KMS-11 (cell line): ENCODE results near the gene PARL.

Source experiments
- H2AFZ ChIP-seq: fragments of 200-600 bp; sonication (generic); 2 replicates; pipeline ENCODE4 v1.6.1; 2016; ENCODE audit warnings: antibody characterized with exemption, mixed run types, low read depth
- H3K27ac ChIP-seq: fragments of 200-600 bp; sonication (generic); 2 replicates; pipeline ENCODE4 v1.6.1; 2016; ENCODE audit warnings: mild to moderate bottlenecking, mixed run types
- H3K27me3 ChIP-seq: fragments of 200-600 bp; sonication (generic); 2 replicates; pipeline ENCODE4 v1.6.1; 2017; ENCODE audit warnings: mild to moderate bottlenecking, low read depth, mixed run types, moderate library complexity; ENCODE audit not compliant: insufficient read depth
- H3K36me3 ChIP-seq: fragments of 200-600 bp; sonication (generic); 2 replicates; pipeline ENCODE4 v1.6.1; 2017; ENCODE audit warnings: mild to moderate bottlenecking, mixed run types; ENCODE audit not compliant: insufficient read depth
- H3K4me1 ChIP-seq: fragments of 200-600 bp; sonication (generic); 2 replicates; pipeline ENCODE4 v1.6.1; 2016; ENCODE audit warnings: mild to moderate bottlenecking, low read depth, mixed run types; ENCODE audit not compliant: poor library complexity, severe bottlenecking
- H3K4me2 ChIP-seq: fragments of 200-600 bp; sonication (generic); 2 replicates; pipeline ENCODE4 v1.7.0; 2016; ENCODE audit warnings: mild to moderate bottlenecking, mixed run types
- H3K4me3 ChIP-seq: fragments of 200-600 bp; sonication (generic); IDR thresholded peaks from 2 replicates; pipeline ENCODE4 v1.6.1; 2017; ENCODE audit warnings: low read depth, low read length, mixed read lengths; ENCODE audit not compliant: insufficient read depth
- H3K79me2 ChIP-seq: fragments of 200-600 bp; sonication (generic); 2 replicates; pipeline ENCODE4 v1.6.1; 2016; ENCODE audit warnings: low read depth, mixed run types; ENCODE audit not compliant: insufficient read depth
- H3K9ac ChIP-seq: fragments of 200-600 bp; sonication (generic); 2 replicates; pipeline ENCODE4 v1.6.1; 2016; ENCODE audit warnings: mild to moderate bottlenecking, mixed run types
- H4K20me1 ChIP-seq: fragments of 200-600 bp; sonication (generic); 2 replicates; pipeline ENCODE4 v1.6.1; 2016; ENCODE audit warnings: mild to moderate bottlenecking, mixed run types; ENCODE audit not compliant: insufficient read depth
- TF ChIP-seq, protein P1 (sequence below): fragments of 200-600 bp; sonication (generic); conservative IDR thresholded peaks from 2 replicates; pipeline ENCODE4 v1.6.1; 2017; ENCODE audit warnings: low read depth, mild to moderate bottlenecking, antibody characterized with exemption, low read length, moderate library complexity, mixed read lengths

The PARL gene

DNA sequence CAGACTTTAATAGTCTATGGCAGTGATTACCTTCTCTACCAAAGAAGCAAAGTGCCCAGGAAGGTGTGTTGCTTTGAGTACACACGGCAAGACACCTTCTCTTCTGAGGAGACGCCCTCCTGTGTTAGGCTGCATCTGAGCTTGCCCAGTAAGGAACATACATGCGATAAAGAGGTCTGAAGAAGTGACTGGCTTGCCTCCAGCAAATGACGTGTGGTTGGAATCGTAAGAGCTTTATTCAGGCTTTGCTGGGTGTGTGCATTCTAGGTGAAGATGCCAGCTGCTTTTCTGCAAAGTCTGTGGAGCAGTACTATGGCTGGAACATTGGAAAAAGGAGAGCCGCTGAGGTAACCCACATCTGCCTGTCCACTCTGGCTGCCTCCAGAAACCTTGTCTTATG, 81.7 kb downstream of the PARL start:
- 0 out of 2 replicates have a peak, but pooled peaks cover 16% of the 10 kb centered on the region for H3K36me3 ChIP-seq

DNA sequence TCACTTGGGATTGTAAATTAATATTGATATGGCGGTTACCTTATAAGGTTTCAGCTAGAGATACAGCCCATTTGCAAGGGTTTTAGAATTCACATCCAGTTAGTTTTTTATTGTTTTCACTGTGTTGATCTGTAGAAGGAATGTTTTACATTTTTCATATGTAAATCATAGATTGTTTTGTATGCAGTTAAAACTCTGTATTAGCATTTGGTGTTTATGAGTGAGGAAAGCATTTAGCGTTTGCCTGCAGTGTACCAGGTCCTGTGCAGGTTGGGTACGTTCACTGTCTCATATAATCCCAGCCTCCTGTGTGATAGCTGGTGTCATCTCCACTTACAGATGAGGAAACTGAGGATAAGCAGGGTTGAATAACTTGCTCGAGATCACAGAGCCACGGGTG, 83.1 kb downstream of the PARL start:
- H3K79me2 ChIP-seq: no peaks in the 10 kb centered on the region
- no peaks in the 10 kb centered on the region for H3K4me1 ChIP-seq
- no peak overlapping the region for H3K4me2 ChIP-seq
- H4K20me1 ChIP-seq: no peaks in the 10 kb centered on the region
- H3K27me3 ChIP-seq: no peaks in the 10 kb centered on the region
- H3K4me3 ChIP-seq: no peak overlapping the region
- no peak overlapping the region for H3K27ac ChIP-seq
- TF ChIP-seq, protein P1, sequence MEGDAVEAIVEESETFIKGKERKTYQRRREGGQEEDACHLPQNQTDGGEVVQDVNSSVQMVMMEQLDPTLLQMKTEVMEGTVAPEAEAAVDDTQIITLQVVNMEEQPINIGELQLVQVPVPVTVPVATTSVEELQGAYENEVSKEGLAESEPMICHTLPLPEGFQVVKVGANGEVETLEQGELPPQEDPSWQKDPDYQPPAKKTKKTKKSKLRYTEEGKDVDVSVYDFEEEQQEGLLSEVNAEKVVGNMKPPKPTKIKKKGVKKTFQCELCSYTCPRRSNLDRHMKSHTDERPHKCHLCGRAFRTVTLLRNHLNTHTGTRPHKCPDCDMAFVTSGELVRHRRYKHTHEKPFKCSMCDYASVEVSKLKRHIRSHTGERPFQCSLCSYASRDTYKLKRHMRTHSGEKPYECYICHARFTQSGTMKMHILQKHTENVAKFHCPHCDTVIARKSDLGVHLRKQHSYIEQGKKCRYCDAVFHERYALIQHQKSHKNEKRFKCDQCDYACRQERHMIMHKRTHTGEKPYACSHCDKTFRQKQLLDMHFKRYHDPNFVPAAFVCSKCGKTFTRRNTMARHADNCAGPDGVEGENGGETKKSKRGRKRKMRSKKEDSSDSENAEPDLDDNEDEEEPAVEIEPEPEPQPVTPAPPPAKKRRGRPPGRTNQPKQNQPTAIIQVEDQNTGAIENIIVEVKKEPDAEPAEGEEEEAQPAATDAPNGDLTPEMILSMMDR: no peak
- H3K9ac ChIP-seq: no peak overlapping the region
- H2AFZ ChIP-seq: no peak overlapping the region
- H3K36me3 ChIP-seq: 0 out of 2 replicates have a peak, but pooled peaks cover 6% of the 10 kb centered on the region

More for the DNA sequence above, 81.7 kb downstream of the PARL start:
- Histone ChIP-seq H3K27ac (no peak overlapping the region), H3K4me3 (no peak overlapping the region), H3K27me3 (no peaks in the 10 kb centered on the region), H3K4me2 (no peak overlapping the region), H3K4me1 (no peaks in the 10 kb centered on the region), H3K79me2 (no peaks in the 10 kb centered on the region), H3K9ac (no peak overlapping the region), H4K20me1 (no peaks in the 10 kb centered on the region), H2AFZ (no peak overlapping the region)
- TF ChIP-seq, protein P1: no peak

DNA sequence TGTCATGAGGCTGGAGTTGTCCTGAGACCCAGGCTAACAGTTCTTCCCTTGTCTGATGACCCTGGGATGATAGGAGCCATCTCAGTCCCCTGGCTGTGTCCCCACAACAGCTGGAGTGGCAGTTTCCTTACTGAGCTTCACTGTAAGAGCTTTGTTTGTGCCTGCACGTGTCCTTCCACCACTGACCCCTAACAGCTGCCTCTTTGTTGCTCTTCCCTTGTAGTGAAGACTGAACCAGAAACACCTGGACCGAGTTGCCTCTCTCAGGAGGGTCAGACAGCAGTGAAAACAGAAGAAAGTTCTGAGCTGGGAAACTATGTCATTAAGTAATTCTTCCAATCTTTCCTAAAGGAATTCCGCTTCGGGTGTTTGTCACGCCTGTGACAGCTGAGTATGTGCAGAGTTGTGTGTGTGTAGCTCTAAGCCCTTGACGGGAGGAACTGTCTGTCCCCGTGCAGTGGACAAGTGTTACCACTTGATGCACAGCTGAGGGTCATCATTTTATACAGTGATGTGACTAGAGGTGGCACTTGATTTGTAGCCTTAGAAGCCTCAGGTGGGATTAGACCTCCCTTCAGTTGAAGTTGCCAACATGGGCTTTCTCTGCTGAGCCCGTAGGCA, 84.3 kb downstream of the PARL start:
- Histone ChIP-seq H3K27me3 (no peaks in the 10 kb centered on the region), H3K36me3 (0 out of 2 replicates have a peak, but pooled peaks cover 4% of the 10 kb centered on the region), H3K4me3 (no peak overlapping the region), H3K79me2 (no peaks in the 10 kb centered on the region), H3K4me2 (no peak overlapping the region), H4K20me1 (no peaks in the 10 kb centered on the region), H3K4me1 (no peaks in the 10 kb centered on the region), H3K9ac (no peak overlapping the region), H2AFZ (no peak overlapping the region), H3K27ac (no peak overlapping the region)
- TF ChIP-seq, protein P1: no peak

DNA sequence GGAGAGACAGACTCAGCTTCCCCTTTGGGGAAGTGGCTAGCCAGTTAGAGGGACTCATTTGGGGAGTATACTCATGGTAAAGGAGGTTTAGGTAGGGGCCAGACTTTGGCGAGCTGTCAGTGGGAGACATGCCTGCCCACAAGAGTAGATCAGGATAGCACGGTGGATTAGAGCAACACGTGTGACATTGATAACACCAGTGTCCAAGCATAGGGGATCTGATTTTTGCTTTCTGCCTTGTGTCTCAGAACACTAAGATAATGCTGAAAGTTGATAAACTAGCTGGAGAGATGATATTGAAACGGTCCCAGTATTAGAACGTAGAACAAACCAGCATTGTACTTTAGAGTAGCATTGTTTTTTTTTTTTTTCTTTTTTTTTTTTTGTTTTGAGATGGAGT, 85.2 kb downstream of the PARL start:
- 0 out of 2 replicates have a peak, but pooled peaks cover 4% of the 10 kb centered on the region for H3K36me3 ChIP-seq
- no peaks in the 10 kb centered on the region for H3K79me2 ChIP-seq
- no peaks in the 10 kb centered on the region for H3K27me3 ChIP-seq

More for the DNA sequence above, 85.2 kb downstream of the PARL start:
- no peak overlapping the region for H3K4me2 ChIP-seq
- TF ChIP-seq, protein P1: no peak
- H3K4me1 ChIP-seq: no peaks in the 10 kb centered on the region
- no peak overlapping the region for H2AFZ ChIP-seq
- H3K27ac ChIP-seq: no peak overlapping the region
- H4K20me1 ChIP-seq: no peaks in the 10 kb centered on the region
- no peak overlapping the region for H3K9ac ChIP-seq
- no peak overlapping the region for H3K4me3 ChIP-seq
